Activated naive CD8-positive, alpha-beta T cell treated with anti-CD3 and anti-CD28 coated beads, Interleukin-2, amount 10 ng/mL, durations not matched to agents 7 days and 5 days (primary cell): ENCODE measurements around the gene HOMER1. TPM values are rescaled to one million over a fixed set of nuclear protein-coding genes. Genes with fewer than 3 reads are reported as not detected.
A peak's percentile ranks its signal among the peaks of the same experiment; 100 is the strongest.
"Not testable (repeated sequence)": the region's sequence is repeated elsewhere in the genome, so short reads cannot be mapped to it uniquely, and the experiment has no call there.

ENCODE experiments used
- ATAC-seq: fragments of 150-1000 bp; cut with Tn5 transposase; one replicate; pipeline ENCODE4 v1.10.0; 2021; ENCODE audit warnings: low read depth, moderate library complexity
- POLR2A ChIA-PET: fragments of 350-600 bp; sonication (Branson Sonifier 250); formaldehyde crosslinking; loops from one replicate; lab custom pipeline; 2021; ENCODE audit warnings: antibody characterized with exemption; lab: Charles Lee
- DNase-seq: peaks from one replicate; pipeline ENCODE4 v3.0.0; 2021
- H3K27ac Mint-ChIP-seq: one replicate; pipeline ENCODE4 v1.8.0; 2022; ENCODE audit warnings: mild to moderate bottlenecking, mixed read lengths
- H3K27me3 Mint-ChIP-seq: one replicate; pipeline ENCODE4 v1.8.0; 2022; ENCODE audit warnings: mild to moderate bottlenecking, moderate library complexity, mixed read lengths
- H3K36me3 Mint-ChIP-seq: one replicate; pipeline ENCODE4 v1.8.0; 2021; ENCODE audit warnings: mild to moderate bottlenecking, mixed read lengths
- H3K4me1 Mint-ChIP-seq: one replicate; pipeline ENCODE4 v1.8.0; 2021; ENCODE audit warnings: mixed read lengths
- H3K4me3 Mint-ChIP-seq: one replicate; pipeline ENCODE4 v1.8.0; 2022; ENCODE audit warnings: mild to moderate bottlenecking, moderate library complexity, mixed read lengths
- H3K9me3 Mint-ChIP-seq: one replicate; pipeline ENCODE4 v1.8.0; 2021; ENCODE audit warnings: mixed read lengths
- total RNA-seq, 2 experiments: library from RNA; stranded (reverse); gene quantifications; one replicate each; pipeline ENCODE4 v1.2.3, GENCODE V29; 2021

Gene HOMER1
- total RNA-seq, 2 experiments from 2014 or later: 2.3 to 2.6 TPM

DNA sequence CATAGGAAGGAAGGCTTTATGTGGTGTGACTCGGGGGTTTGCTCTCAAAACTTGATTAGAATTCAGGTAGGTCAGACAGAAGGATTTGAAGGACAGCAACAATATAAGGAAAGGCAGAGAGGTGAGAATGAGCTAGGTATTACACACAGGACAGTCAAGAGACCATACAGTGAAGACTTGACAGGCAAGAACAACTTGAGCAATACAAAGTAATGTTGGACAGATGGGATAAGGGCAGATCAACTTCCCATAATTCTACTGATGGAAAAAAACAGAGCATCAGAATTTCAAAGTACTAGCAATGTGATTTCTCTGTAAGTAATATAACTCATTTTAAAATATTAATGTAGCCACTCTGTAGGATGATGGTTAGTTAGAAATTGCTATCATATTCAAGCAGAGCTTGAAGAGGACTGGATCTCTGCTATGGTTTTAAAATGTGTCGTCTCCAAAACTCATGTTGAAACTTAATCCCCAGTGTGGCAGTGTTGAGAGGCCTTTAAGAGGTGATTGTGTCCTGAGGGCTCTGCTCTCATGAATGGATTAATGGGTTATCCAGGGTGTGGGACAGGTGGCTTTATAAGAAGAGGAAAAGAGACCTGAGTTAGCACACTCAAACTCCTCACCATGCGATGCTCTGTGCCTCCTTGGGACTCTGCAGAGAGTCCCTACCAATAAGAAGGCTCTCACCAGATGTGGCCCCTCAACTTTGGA lies 22.4 kb upstream of the HOMER1 start:
- Mint-ChIP-seq H3K4me3 (no peak overlapping the region), H3K27ac (no peak overlapping the region), H3K4me1 (no peaks in the 10 kb centered on the region), H3K36me3 (no peaks in the 10 kb centered on the region), H3K27me3 (peaks cover 8% of the 10 kb centered on the region), H3K9me3 (no peaks in the 10 kb centered on the region)
- ATAC-seq (no peak), DNase-seq (no peak)
- POLR2A ChIA-PET: no interaction called here

DNA sequence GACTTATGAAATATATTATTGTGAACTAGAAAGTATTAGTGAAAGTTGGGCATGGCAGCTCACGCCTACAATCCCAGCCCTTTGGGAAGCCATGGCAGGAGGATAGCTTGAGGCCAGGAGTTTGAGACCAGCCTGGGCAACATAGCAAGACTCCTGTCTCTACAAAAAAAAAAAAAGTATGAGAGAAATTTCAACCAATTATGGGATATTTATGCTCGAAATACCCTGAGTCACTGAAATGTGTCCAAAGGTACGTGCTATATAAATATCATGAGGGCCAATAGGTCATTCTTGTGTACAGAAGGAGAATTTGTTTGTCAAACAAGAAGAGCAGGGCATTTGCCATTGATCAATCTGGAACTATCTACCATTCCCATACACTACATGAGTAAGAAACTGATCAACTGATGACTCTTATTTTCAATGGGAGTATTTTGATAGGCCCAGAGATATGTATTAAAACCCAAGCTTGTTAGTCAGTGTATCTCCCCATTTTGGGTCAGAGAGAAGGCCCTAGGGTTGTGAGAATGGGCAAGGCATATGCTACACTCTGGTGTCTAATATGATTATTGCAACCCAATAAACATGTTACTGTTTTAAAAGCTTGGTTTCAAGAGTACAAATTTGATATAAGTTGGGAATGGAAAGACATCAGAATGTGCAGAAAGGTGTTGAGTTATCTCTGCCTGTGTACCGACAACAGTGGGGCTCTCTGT lies 21.7 kb upstream of the HOMER1 start:
- no peaks in the 10 kb centered on the region for H3K9me3 Mint-ChIP-seq

DNA sequence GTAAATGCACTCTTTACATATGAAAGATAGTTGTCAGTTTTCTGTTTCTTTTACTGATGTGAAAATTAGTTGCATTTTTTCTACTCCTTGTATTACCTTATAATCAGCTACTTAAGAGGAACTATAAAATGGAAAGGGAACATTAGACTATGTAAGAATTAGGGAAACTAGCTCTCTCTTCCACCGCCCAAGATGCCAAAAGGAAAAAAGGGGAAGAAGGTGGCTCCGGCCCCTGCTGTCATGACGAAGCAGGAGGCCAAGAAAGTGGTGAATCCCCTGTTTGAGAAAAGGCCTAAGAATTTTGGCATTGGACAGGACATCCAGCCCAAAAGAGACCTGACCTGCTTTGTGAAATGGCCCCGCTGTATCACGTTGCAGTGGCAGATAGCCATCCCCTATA lies 15.2 kb upstream of the HOMER1 start:
- Mint-ChIP-seq H3K4me3 (no peak overlapping the region), H3K27ac (no peak overlapping the region), H3K36me3 (peaks cover 5% of the 10 kb centered on the region), H3K4me1 (no peaks in the 10 kb centered on the region), H3K9me3 (peaks cover 8% of the 10 kb centered on the region), H3K27me3 (peaks cover 3% of the 10 kb centered on the region)
- DNase-seq (no peak), ATAC-seq (no peak)
- POLR2A ChIA-PET: no interaction called here

More for the DNA sequence above, 21.7 kb upstream of the HOMER1 start:
- POLR2A ChIA-PET: no interaction called here
- Mint-ChIP-seq H3K4me1 (no peaks in the 10 kb centered on the region), H3K27ac (no peak overlapping the region), H3K36me3 (no peaks in the 10 kb centered on the region), H3K4me3 (no peak overlapping the region), H3K27me3 (peaks cover 8% of the 10 kb centered on the region)
- ATAC-seq (no peak), DNase-seq (no peak)

DNA sequence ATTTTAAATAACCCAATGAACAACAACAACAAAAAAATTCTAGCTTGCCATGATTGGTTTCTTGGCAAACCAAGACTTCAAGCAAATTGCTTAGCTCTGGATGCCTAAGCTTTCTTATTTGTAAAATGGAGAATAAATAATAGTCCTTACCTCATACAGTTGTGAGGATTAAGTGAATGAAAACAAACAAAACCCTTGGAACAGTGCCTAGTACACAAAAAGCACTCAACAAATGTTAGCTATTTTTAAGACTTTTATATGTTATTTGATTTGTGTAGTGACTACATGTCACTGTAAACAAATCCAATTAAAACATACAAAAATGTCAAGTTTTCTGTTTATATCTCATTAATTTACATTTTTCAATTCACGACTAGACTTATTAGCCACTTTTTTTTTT lies 13.5 kb upstream of the HOMER1 start:
- POLR2A ChIA-PET: no interaction called here
- peaks cover 9% of the 10 kb centered on the region for H3K9me3 Mint-ChIP-seq

DNA sequence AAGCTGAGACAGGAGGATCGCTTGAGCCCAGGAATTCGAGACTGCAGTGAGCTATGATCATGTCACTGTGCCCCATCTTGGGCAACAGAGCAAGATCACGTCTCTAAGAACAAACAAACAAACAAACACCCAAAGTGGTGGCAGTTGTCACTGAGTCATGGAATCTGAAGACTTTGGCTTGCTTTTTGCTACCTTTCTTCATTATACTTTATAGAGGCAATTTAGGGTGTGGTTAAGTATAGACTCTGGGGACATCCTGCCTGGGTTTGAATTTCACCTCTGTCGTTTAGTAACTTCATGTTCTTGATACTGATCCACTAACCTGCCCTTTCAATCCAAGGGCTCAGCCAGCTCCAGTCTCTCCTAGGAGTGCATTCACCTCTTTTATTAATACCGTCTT lies 13.0 kb upstream of the HOMER1 start:
- Mint-ChIP-seq H3K4me1 (no peaks in the 10 kb centered on the region), H3K9me3 (peaks cover 9% of the 10 kb centered on the region), H3K4me3 (no peak overlapping the region), H3K27ac (no peak overlapping the region), H3K36me3 (peaks cover 7% of the 10 kb centered on the region), H3K27me3 (peaks cover 3% of the 10 kb centered on the region)
- no peak for ATAC-seq
- POLR2A ChIA-PET: no interaction called here
- DNase-seq: no peak

More for the DNA sequence above, 13.5 kb upstream of the HOMER1 start:
- no peak for ATAC-seq
- DNase-seq: no peak
- Mint-ChIP-seq H3K27me3 (peaks cover 3% of the 10 kb centered on the region), H3K4me1 (no peaks in the 10 kb centered on the region), H3K4me3 (no peak overlapping the region), H3K27ac (no peak overlapping the region), H3K36me3 (peaks cover 7% of the 10 kb centered on the region)

DNA sequence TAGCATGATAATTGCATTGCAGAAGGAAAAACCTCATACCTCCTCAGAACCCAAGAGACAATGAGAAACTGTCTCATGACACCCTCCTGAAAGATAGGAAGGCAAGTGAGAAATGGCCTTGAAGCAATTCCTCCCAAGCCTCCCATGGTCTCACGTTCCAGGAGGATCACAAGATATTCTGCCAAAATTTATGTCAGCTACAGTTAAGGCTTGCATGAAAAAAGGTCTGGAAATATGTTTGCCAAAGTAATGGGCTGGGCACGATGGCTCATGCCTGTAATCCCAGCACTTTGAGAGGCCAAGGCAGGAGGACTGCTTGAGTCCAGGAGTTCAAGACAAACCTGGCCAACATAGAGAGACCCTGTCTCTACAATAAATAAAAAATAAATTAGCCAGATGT lies 12.6 kb upstream of the HOMER1 start:
- no peak for ATAC-seq
- DNase-seq: no peak
- peaks cover 9% of the 10 kb centered on the region for H3K9me3 Mint-ChIP-seq
- H3K27me3 Mint-ChIP-seq: peaks cover 3% of the 10 kb centered on the region
- H3K27ac Mint-ChIP-seq: no peak overlapping the region
- no peak overlapping the region for H3K4me3 Mint-ChIP-seq
- no peaks in the 10 kb centered on the region for H3K4me1 Mint-ChIP-seq
- POLR2A ChIA-PET: no interaction called here
- H3K36me3 Mint-ChIP-seq: peaks cover 7% of the 10 kb centered on the region

- POLR2A ChIA-PET: no interaction called here
- DNase-seq: no peak
- H3K36me3 Mint-ChIP-seq: peaks cover 9% of the 10 kb centered on the region
- peaks cover 4% of the 10 kb centered on the region for H3K4me1 Mint-ChIP-seq
- no peaks in the 10 kb centered on the region for H3K27me3 Mint-ChIP-seq
- ATAC-seq: no peak
- H3K27ac Mint-ChIP-seq: no peak overlapping the region
- peaks cover 7% of the 10 kb centered on the region for H3K9me3 Mint-ChIP-seq
- no peak overlapping the region for H3K4me3 Mint-ChIP-seq
These were observed 7.2 kb upstream of the HOMER1 start for GRCh38 chr5:79521156-79521555.

- peaks cover 2% of the 10 kb centered on the region for H3K9me3 Mint-ChIP-seq
- peaks cover 2% of the 10 kb centered on the region for H3K36me3 Mint-ChIP-seq
- no peak overlapping the region for H3K4me3 Mint-ChIP-seq
These were observed 4.8 kb upstream of the HOMER1 start for GRCh38 chr5:79518718-79519117.

DNA sequence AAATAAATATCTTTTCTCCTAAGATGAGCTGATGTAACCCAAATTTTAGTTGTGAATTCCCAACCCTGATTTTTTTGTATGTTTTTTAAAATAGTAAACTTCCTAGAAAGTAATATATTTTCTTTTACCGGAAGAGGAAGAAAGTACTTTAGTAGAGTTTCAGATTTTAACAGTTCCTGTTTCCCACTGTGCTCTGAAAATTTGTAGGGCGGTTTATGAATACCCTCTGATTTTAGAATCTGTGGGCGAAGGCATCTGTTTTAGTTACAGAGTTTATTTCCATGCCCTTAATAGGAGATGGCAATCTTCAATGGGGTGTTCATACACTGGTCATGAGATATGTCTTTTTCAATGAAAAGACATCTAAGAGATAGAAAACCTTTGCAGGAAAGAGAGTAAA lies 3.7 kb upstream of the HOMER1 start:
- no peak overlapping the region for H3K4me3 Mint-ChIP-seq
- H3K9me3 Mint-ChIP-seq: peaks cover 2% of the 10 kb centered on the region
- no peak overlapping the region for H3K27ac Mint-ChIP-seq
- H3K4me1 Mint-ChIP-seq: peaks cover 11% of the 10 kb centered on the region
- DNase-seq (no peak), ATAC-seq (no peak)
- peaks cover 2% of the 10 kb centered on the region for H3K36me3 Mint-ChIP-seq
- peaks cover 7% of the 10 kb centered on the region for H3K27me3 Mint-ChIP-seq
- POLR2A ChIA-PET: no interaction called here

More at GRCh38 chr5:79518718-79519117, 4.8 kb upstream of the HOMER1 start:
- POLR2A ChIA-PET: no interaction called here
- Mint-ChIP-seq H3K27ac (no peak overlapping the region), H3K27me3 (no peaks in the 10 kb centered on the region), H3K4me1 (peaks cover 7% of the 10 kb centered on the region)
- ATAC-seq (no peak), DNase-seq (no peak)

DNA sequence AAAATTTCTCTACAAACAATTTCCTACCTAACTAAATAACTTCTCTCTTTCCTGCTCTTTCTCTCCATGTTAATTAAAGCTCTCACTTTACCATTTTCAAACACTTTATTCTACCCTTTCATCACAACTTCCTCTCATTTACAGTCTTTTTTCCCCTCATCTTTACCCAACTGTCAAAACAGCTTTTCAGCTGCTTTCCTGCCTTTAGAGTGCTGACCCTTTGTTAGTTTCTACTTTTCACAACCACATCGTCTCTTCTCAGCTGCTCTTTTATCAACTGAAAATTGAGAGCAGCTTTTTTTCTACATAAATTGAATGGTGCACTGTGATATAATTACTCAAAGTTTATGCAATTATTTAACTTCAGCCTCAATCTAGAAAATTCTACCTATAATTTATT lies 3.1 kb upstream of the HOMER1 start:
- ATAC-seq (no peak), DNase-seq (no peak)
- Mint-ChIP-seq H3K9me3 (peaks cover 2% of the 10 kb centered on the region), H3K27ac (peak overlapping the region; percentile 8), H3K36me3 (peaks cover 2% of the 10 kb centered on the region), H3K4me3 (peak overlapping the region; percentile 16), H3K4me1 (peaks cover 14% of the 10 kb centered on the region), H3K27me3 (peaks cover 7% of the 10 kb centered on the region)
- POLR2A ChIA-PET: interaction anchor here (0.6 kb wide), 1 partner anchor 541 kb away, joined by 4 read pairs; no protein-coding TSS in a partner anchor

DNA sequence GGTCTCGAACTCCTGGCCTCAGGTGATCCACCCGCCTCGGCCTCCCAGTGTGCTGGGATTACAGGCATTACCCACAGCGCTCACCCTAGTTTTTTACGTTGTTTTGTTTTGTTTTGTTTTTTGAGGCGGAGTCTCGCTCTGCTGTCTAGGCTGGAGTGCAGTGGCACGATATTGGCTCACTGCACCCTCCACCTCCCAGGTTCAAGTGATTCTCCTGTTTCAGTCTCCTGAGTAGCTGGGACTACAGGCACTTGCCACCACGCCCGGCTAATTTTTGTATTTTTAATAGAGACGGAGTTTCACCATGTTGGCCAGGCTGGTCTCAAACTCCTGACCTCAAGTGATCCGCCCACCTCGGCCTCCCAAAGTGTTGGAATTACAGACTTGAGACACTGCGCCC lies 2.4 kb upstream of the HOMER1 start:
- not testable (repeated sequence) for H3K27ac Mint-ChIP-seq, DNase-seq, ATAC-seq, H3K36me3 Mint-ChIP-seq, H3K9me3 Mint-ChIP-seq, H3K4me3 Mint-ChIP-seq
- POLR2A ChIA-PET: interaction anchor here (0.6 kb wide), 1 partner anchor 540 kb away, joined by 4 read pairs; no protein-coding TSS in a partner anchor
- Mint-ChIP-seq H3K27me3 (peaks cover 11% of the 10 kb centered on the region), H3K4me1 (peaks cover 20% of the 10 kb centered on the region)

DNA sequence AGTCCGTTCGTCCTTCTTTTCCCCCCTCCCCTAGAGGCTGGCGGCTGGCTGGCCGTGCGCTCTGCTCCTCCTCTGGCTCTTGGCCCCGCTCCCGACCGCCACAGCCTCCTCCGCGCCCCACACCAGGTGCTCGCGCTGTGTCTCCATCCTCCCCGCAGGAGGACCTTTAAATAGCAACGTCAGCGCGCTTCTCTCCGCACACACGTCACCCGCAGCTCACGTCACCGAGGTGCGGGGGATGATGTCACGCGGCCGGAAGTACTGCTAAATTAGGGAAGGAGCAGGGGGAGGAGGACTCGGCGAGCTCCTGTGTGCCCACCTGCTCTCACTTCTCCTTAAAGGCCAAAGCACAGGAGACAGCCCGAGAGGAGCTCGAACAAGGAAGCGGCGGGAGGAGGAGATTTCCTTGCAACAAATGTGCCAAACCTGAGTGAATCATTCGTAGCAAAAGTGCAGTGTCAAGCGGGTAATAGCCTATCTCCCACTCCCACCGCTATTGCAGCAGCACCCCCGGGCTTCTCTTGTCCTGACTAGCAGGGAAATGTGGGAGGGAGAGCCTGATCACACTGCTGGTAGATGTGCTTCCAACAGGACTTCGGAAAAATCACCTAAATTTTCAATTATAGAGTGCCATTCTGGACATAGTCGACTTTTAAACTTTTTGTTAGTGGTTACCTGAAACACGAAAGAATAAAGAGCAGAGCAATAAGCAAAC lies 614 bp upstream of the HOMER1 start:
- DNase-seq: peak; percentile 91
- Mint-ChIP-seq H3K4me1 (peaks cover 20% of the 10 kb centered on the region), H3K27me3 (peaks cover 11% of the 10 kb centered on the region), H3K27ac (peak overlapping the region; percentile 93), H3K36me3 (peaks cover 2% of the 10 kb centered on the region), H3K4me3 (peak overlapping the region; percentile 93), H3K9me3 (peaks cover under 1% of the 10 kb centered on the region)
- peak; percentile 82 for ATAC-seq
- POLR2A ChIA-PET: interaction anchor here (1.1 to 2.2 kb wide), 3 partner anchors 47 to 476 kb away, joined by 3 to 8 read pairs (median 7); partner anchors contain the start of genes MTX3 and TENT2

- Mint-ChIP-seq H3K27ac (peak overlapping the region; percentile 55), H3K36me3 (peaks cover 2% of the 10 kb centered on the region), H3K4me1 (peaks cover 25% of the 10 kb centered on the region), H3K9me3 (no peaks in the 10 kb centered on the region), H3K27me3 (peaks cover 11% of the 10 kb centered on the region), H3K4me3 (peak overlapping the region; percentile 76)
- ATAC-seq: no peak
- POLR2A ChIA-PET: interaction anchor here (1.5 to 2.2 kb wide), 2 partner anchors 48 to 99 kb away, joined by 7 to 8 read pairs; partner anchors contain the start of gene TENT2
- no peak for DNase-seq
These were observed 628 bp downstream of the HOMER1 start for GRCh38 chr5:79513308-79513703.
